HUES48 (cell line): Measurements from ENCODE around the gene RAB30.

Experiments used
- H3K27ac ChIP-seq: one replicate; pipeline ENCODE4 v1.7.0; 2013; ENCODE audit warnings: low read depth, low read length, inconsistent platforms
- H3K27me3 ChIP-seq: 2 replicates; pipeline ENCODE4 v1.6.1; 2013; ENCODE audit warnings: mild to moderate bottlenecking, low read length; ENCODE audit not compliant: control insufficient read depth, insufficient read depth
- H3K36me3 ChIP-seq: 2 replicates; pipeline ENCODE4 v1.6.1; 2013; ENCODE audit warnings: low read length; ENCODE audit not compliant: control insufficient read depth, insufficient read depth
- H3K4me1 ChIP-seq: 2 replicates; pipeline ENCODE4 v1.6.1; 2013; ENCODE audit warnings: mild to moderate bottlenecking, low read length; ENCODE audit not compliant: control insufficient read depth, insufficient read depth
- H3K4me3 ChIP-seq: 2 replicates; pipeline ENCODE4 v1.5.1; 2013; ENCODE audit warnings: mild to moderate bottlenecking, low read depth, low read length
- H3K9ac ChIP-seq: 2 replicates; pipeline ENCODE4 v1.6.1; 2013; ENCODE audit warnings: mild to moderate bottlenecking, low read depth, low read length, moderate library complexity
- H3K9me3 ChIP-seq: 2 replicates; pipeline ENCODE4 v1.6.1; 2013; ENCODE audit warnings: low read length; ENCODE audit not compliant: control insufficient read depth, insufficient read depth

Gene RAB30

DNA sequence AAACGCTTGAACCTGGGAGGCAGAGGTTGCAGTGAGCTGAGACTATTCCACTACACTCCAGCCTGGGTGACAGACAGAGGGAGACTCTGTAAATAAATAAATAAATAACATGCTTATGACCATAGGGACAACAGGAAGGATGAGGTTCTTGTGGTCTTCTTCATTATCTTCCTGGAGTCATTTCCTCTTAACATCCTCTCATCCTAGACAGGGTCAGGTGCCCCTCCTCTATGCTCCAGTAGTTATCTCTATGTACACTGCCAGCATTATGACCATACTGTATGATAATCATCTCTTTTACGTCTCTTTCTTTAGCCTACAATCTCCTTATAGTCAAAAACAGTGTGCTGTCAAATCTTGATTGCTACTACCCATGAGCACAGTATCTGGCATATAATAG is 17.7 kb downstream of the RAB30 start:
- no peaks in the 10 kb centered on the region for H3K27me3 ChIP-seq
- no peaks in the 10 kb centered on the region for H3K36me3 ChIP-seq
- no peak overlapping the region for H3K9ac ChIP-seq
- peaks cover 9% of the 10 kb centered on the region; the same call in 1 of the 2 replicates for H3K4me1 ChIP-seq
- no peak overlapping the region for H3K27ac ChIP-seq
- no peaks in the 10 kb centered on the region for H3K9me3 ChIP-seq
- H3K4me3 ChIP-seq = no peak overlapping the region

DNA sequence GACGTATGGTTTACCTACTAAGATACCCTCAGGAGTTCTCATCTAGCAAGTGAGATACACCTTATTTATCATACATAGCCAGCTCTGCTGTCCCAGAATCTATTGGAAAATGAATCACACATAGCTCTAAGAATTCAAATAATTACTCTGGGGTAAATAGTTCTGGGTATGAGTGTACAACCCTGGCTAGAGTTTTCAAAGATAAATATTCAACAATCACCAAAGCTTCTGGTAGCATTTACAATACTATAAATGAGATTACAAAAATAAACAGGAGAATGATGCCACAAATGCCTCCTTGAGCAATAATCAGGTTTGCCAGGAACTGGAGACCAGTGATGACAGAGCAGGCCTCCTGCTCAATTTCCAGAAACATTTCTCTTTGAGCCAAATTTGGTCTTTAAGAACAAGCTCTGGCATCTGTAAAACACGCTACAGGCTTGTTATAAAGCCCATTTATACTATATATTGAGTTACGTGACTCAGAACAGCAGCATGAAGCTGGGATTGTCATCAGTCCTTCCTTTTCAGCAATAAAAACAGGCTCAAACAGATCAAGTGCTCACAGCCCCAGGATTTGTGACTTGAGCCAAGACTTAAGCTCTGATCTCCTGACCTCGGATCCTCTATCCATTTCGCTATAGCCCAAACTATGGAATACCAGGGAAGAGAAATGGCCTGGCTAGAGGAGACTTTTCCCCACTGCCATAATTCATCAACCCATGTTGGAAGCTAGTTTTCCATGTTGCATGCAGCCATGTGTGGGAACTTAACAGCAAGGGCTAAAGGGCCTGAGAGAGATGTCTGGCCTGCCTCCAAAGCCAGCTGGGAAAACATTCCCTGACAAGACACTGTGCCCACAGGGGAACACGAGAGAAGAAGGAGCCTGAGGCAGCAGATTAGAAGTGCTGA is 19.7 kb downstream of the RAB30 start:
- H3K27me3 ChIP-seq = no peaks in the 10 kb centered on the region
- H3K4me1 ChIP-seq = 0 out of 2 replicates have a peak, but pooled peaks cover 4% of the 10 kb centered on the region
- no peak overlapping the region for H3K27ac ChIP-seq
- H3K36me3 ChIP-seq = no peaks in the 10 kb centered on the region
- H3K4me3 ChIP-seq = no peak overlapping the region
- no peaks in the 10 kb centered on the region for H3K9me3 ChIP-seq
- no peak overlapping the region for H3K9ac ChIP-seq

DNA sequence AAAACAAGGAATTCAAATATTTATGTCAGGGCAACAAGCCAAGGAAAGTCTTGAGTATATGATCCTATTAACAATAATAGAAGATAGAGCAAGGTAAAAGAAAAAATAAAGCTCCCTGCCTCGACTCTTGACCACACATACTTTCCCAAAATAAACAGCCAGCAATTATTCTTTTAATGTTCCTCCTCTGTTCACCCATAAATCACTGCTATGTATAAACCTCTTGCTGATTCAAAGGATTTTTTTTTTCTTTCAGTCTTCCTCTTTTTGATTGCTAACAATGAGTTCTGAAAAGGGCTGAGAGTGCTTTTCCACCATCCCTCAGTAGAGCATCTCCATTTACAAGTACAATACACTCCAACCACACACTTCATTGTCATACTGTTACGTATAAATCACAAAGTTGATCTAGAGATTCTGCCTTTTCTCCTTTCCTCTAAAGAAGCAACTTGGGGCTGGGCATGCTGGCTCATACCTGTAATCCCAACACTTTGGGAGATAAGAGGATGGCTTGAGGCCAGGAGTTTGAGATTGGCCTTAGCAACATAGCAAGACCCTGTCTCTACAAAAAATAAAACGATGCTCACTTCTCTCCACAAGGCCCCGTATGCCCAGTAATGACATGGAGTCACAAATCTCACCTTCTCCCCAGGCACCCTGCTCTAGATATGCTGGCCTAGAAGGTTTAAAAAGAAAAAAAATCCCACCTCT is 24.0 kb downstream of the RAB30 start:
- H3K9ac ChIP-seq = no peak overlapping the region
- H3K36me3 ChIP-seq = no peaks in the 10 kb centered on the region
- H3K27me3 ChIP-seq = no peaks in the 10 kb centered on the region
- H3K4me1 ChIP-seq = peaks cover 14% of the 10 kb centered on the region
- no peak overlapping the region for H3K4me3 ChIP-seq
- H3K9me3 ChIP-seq = no peaks in the 10 kb centered on the region
- no peak overlapping the region for H3K27ac ChIP-seq

DNA sequence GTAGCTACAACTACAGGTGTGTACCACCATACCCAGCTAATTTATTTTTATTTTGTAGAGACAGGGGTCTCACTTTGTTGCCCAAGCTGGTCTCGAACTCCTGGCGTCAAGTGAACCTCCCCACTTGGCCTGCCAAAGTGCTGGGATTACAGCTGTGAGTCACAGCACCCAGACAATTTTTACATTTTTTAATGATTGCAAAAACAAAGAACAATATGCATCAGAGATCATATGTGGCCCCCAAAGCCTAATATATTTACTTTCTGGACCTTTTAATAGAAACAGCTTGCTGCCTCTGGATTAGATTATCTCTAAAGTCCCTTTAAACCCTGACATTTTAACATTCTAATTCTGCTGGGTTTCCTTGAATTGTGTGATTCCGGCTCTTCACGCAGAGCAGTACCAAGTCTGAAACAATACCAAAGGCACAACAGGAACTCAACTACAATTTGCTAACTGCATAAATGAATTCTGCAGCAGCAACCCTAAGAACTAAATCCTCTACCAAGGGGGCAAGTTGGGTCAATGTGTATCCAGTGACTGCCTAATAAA is 25.0 kb downstream of the RAB30 start:
- no peak overlapping the region for H3K9ac ChIP-seq
- H3K36me3 ChIP-seq = no peaks in the 10 kb centered on the region
- no peaks in the 10 kb centered on the region for H3K9me3 ChIP-seq
- H3K27ac ChIP-seq = no peak overlapping the region
- H3K4me1 ChIP-seq = peaks cover 14% of the 10 kb centered on the region
- no peak overlapping the region for H3K4me3 ChIP-seq
- no peaks in the 10 kb centered on the region for H3K27me3 ChIP-seq

GRCh38 chr11:83044958-83045712 is 26.6 kb downstream of the RAB30 start:
- no peak overlapping the region for H3K4me3 ChIP-seq
- no peaks in the 10 kb centered on the region for H3K27me3 ChIP-seq
- peaks cover 14% of the 10 kb centered on the region for H3K4me1 ChIP-seq
- no peak overlapping the region for H3K9ac ChIP-seq
- no peaks in the 10 kb centered on the region for H3K9me3 ChIP-seq
- no peaks in the 10 kb centered on the region for H3K36me3 ChIP-seq
- H3K27ac ChIP-seq = no peak overlapping the region

- peaks cover 14% of the 10 kb centered on the region for H3K4me1 ChIP-seq
- H3K4me3 ChIP-seq = no peak overlapping the region
- H3K9me3 ChIP-seq = no peaks in the 10 kb centered on the region
- H3K36me3 ChIP-seq = no peaks in the 10 kb centered on the region
- no peak overlapping the region for H3K27ac ChIP-seq
- H3K27me3 ChIP-seq = no peaks in the 10 kb centered on the region
- no peak overlapping the region for H3K9ac ChIP-seq
Measured at GRCh38 chr11:83042964-83043711, 28.6 kb downstream of the RAB30 start.

DNA sequence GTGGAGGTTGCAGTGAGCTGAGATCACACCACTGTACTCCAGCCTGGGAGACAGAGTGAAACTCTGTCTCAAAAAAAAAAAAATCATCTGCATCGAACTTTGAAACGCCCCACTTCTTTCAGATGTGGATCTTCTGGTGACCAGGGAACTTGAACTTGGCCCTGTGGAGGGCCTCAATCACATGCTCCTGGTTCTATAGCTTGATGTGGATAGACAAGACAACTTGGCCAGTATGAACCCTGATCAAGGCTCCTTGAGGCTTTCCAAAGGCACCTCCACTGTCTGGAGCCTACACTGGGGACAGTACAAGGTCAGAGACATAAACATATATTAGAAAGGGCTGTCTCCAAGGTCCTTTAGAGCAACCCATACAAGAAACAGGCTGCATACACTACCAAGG is 30.6 kb downstream of the RAB30 start:
- Histone ChIP-seq H3K4me1 (peaks cover 10% of the 10 kb centered on the region), H3K27ac (no peak overlapping the region)

DNA sequence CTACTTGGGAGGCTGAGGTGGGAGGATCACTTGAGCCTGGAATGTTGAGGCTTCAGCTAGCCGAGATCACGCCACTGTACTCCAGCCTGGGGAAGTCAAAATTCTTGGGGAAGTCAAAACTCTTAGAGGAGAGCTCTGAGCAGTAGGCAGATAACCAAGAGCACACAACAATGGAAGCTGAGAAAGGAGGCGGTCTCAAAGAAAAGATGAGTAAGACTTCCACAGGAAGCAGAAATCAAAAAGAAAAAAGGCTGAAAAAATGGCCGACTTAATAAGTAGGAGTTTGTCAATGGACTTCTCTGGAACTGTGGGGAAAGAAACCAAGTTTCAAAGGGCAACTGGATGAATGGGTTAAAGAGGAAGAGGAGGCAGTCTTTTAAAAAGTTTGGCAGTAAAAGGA is 32.1 kb downstream of the RAB30 start:
- no peak overlapping the region for H3K27ac ChIP-seq

More for the DNA sequence above, 30.6 kb downstream of the RAB30 start:
- no peak overlapping the region for H3K9ac ChIP-seq
- H3K9me3 ChIP-seq = no peaks in the 10 kb centered on the region
- H3K4me3 ChIP-seq = no peak overlapping the region
- H3K27me3 ChIP-seq = no peaks in the 10 kb centered on the region
- H3K36me3 ChIP-seq = no peaks in the 10 kb centered on the region

DNA sequence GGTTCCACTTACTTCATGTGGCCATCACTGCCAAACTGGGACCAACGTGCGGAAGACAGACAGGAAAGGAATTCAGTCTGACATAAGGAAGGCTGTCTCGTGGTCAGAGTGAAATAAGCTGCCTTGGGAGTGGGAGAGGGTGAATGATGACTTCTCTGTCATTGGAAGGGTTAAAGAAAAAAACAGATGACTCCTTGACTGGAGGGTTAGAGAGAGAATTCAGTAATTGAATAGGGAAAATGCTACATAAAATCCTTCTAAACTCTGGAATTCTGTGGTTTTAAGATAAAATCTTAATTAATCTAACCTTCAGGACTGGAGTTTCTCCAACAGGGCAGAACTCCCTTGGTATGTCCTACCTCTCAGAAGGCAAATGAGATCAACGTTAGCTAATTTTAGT is 33.8 kb downstream of the RAB30 start:
- H3K9me3 ChIP-seq = no peaks in the 10 kb centered on the region
- H3K27me3 ChIP-seq = no peaks in the 10 kb centered on the region
- H3K4me1 ChIP-seq = peaks cover 12% of the 10 kb centered on the region
- no peak overlapping the region for H3K9ac ChIP-seq
- no peak overlapping the region for H3K4me3 ChIP-seq
- H3K36me3 ChIP-seq = no peaks in the 10 kb centered on the region
- no peak overlapping the region for H3K27ac ChIP-seq

More for the DNA sequence above, 32.1 kb downstream of the RAB30 start:
- H3K27me3 ChIP-seq = no peaks in the 10 kb centered on the region
- peaks cover 3% of the 10 kb centered on the region for H3K4me1 ChIP-seq
- no peak overlapping the region for H3K4me3 ChIP-seq
- no peak overlapping the region for H3K9ac ChIP-seq
- H3K9me3 ChIP-seq = no peaks in the 10 kb centered on the region
- no peaks in the 10 kb centered on the region for H3K36me3 ChIP-seq

- no peaks in the 10 kb centered on the region for H3K36me3 ChIP-seq
- H3K27me3 ChIP-seq = no peaks in the 10 kb centered on the region
- H3K4me1 ChIP-seq = peaks cover 12% of the 10 kb centered on the region
- no peaks in the 10 kb centered on the region for H3K9me3 ChIP-seq
- H3K9ac ChIP-seq = no peak overlapping the region
- no peak overlapping the region for H3K4me3 ChIP-seq
- no peak overlapping the region for H3K27ac ChIP-seq
Measured at GRCh38 chr11:83036701-83037100, 35.0 kb downstream of the RAB30 start.
